Neural progenitor cell (in vitro differentiated cells): ENCODE data around the gene PLD4.

Experiments
- EZH2 ChIP-seq: fragments of 200-600 bp; sonication (generic); IDR thresholded peaks from 2 replicates; pipeline ENCODE4 v1.6.1; 2017; ENCODE audit warnings: antibody characterized with exemption, mild to moderate bottlenecking, moderate library complexity
- EZH2phosphoT487 ChIP-seq: fragments of 200-600 bp; sonication (generic); IDR thresholded peaks from 2 replicates; pipeline ENCODE4 v1.6.1; 2017; ENCODE audit warnings: antibody characterized with exemption
- TF ChIP-seq, protein P1 (sequence below): fragments of 200-600 bp; sonication (generic); IDR thresholded peaks from 2 replicates; pipeline ENCODE4 v1.5.1; 2017; ENCODE audit warnings: antibody characterized with exemption, mild to moderate bottlenecking

DNA sequence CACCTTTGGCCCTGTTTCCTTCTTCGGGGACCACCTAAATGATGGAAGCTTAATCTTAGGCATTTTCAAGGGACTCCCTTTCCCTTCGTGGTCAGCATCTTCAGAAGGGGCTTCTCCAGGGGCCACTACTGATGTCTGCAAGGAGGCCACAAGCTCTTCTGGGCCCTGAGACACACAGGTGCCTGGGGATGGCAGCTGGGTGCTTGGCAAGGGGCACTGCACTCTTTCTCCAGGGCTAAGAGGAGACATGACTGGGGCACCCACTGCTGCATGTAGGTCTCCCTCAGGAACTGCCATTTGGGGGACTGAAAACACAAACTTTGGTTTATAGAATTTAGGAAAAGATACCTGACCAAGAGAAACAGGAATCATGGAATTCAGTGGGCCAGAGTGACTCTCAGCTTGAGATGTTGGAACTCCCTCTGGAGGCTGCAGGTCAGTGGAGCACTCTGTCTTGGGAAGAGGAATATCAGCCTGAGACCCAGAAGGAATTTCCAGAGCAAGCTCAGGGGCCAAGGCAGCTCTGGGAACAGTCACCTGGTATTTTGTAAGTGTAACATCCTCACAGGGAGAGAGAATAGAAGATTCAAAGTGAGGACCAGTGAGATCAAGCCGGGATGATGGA, 16.0 kb downstream of the PLD4 start:
- TF ChIP-seq, protein P1, sequence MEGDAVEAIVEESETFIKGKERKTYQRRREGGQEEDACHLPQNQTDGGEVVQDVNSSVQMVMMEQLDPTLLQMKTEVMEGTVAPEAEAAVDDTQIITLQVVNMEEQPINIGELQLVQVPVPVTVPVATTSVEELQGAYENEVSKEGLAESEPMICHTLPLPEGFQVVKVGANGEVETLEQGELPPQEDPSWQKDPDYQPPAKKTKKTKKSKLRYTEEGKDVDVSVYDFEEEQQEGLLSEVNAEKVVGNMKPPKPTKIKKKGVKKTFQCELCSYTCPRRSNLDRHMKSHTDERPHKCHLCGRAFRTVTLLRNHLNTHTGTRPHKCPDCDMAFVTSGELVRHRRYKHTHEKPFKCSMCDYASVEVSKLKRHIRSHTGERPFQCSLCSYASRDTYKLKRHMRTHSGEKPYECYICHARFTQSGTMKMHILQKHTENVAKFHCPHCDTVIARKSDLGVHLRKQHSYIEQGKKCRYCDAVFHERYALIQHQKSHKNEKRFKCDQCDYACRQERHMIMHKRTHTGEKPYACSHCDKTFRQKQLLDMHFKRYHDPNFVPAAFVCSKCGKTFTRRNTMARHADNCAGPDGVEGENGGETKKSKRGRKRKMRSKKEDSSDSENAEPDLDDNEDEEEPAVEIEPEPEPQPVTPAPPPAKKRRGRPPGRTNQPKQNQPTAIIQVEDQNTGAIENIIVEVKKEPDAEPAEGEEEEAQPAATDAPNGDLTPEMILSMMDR, result peak; percentile 39
- TF ChIP-seq EZH2 (no peak), EZH2phosphoT487 (no peak)
